ENCODE data around the gene CHRD.

The CHRD gene

DNA sequence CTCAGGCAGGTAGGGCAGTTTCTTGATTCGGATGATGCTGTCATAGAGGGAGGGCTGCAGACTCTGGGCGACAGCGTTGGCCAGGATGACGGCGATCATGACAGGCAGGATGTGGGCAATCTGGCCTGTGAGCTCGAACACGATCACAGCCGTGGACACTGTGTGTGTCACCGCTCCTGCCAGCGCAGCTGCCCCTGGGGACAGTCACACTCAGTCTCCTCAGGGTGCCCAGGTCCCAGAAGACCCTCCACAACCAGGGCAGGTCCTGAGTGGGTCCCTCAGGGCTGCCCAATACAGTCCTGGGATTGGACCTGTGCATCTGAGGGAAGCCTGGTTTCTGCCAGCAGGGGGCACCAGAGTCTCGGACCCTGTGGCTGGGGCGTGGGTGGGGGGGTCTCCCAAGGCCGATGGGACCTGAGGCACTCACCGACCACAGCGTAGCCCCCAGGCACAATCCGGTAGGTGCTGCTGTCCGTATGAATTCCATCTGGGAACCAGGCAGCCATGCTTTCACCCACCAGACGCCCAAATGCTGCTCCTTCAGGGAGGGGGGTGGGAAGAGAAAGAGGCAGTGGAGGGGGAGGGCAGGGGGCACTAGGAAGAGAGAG is 25.6 kb upstream of the CHRD start:
- TF ChIP-seq, protein P1, sequence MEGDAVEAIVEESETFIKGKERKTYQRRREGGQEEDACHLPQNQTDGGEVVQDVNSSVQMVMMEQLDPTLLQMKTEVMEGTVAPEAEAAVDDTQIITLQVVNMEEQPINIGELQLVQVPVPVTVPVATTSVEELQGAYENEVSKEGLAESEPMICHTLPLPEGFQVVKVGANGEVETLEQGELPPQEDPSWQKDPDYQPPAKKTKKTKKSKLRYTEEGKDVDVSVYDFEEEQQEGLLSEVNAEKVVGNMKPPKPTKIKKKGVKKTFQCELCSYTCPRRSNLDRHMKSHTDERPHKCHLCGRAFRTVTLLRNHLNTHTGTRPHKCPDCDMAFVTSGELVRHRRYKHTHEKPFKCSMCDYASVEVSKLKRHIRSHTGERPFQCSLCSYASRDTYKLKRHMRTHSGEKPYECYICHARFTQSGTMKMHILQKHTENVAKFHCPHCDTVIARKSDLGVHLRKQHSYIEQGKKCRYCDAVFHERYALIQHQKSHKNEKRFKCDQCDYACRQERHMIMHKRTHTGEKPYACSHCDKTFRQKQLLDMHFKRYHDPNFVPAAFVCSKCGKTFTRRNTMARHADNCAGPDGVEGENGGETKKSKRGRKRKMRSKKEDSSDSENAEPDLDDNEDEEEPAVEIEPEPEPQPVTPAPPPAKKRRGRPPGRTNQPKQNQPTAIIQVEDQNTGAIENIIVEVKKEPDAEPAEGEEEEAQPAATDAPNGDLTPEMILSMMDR (IDR thresholded peaks at IDR 0.05; ENCODE audit: low read depth, low read length) = peak; percentile 79
- Histone ChIP-seq H3K27me3 (no peaks in the 10 kb centered on the region), H3K4me3 (ENCODE audit: low read depth, low read length) (no peak overlapping the region), H3K4me1 (no peaks in the 10 kb centered on the region), H3K36me3 (no peaks in the 10 kb centered on the region), H3K9me3 (no peaks in the 10 kb centered on the region)
- DNase-seq = peak; percentile 82

DNA sequence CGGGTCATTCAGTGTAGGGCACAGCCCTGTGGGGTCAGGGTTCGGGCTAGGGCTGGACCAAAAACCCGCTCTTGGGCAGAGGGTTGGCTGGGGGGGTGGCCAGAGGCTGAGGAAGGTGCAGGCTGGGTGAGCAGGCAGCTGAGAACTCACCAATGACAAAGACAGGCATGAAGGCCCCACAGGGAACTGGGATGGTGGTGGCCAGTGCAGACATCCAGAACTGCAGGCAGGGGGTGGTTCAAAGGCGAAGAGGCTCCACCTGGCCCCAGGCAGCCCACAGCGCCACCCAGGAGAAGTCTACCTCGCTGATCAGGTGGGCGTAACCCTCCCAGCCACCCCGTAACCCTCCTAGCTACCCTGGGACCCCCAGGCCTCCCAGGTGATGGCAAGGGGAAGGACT is 25.1 kb upstream of the CHRD start:
- no peaks in the 10 kb centered on the region for H3K9me3 ChIP-seq
- no peaks in the 10 kb centered on the region for H3K27me3 ChIP-seq
- no peak overlapping the region for H3K4me3 ChIP-seq (ENCODE audit: low read depth, low read length)
- no peak for DNase-seq
- TF ChIP-seq, protein P1 (IDR thresholded peaks at IDR 0.05; ENCODE audit: low read depth, low read length) = no peak
- H3K4me1 ChIP-seq = no peaks in the 10 kb centered on the region
- no peaks in the 10 kb centered on the region for H3K36me3 ChIP-seq

DNA sequence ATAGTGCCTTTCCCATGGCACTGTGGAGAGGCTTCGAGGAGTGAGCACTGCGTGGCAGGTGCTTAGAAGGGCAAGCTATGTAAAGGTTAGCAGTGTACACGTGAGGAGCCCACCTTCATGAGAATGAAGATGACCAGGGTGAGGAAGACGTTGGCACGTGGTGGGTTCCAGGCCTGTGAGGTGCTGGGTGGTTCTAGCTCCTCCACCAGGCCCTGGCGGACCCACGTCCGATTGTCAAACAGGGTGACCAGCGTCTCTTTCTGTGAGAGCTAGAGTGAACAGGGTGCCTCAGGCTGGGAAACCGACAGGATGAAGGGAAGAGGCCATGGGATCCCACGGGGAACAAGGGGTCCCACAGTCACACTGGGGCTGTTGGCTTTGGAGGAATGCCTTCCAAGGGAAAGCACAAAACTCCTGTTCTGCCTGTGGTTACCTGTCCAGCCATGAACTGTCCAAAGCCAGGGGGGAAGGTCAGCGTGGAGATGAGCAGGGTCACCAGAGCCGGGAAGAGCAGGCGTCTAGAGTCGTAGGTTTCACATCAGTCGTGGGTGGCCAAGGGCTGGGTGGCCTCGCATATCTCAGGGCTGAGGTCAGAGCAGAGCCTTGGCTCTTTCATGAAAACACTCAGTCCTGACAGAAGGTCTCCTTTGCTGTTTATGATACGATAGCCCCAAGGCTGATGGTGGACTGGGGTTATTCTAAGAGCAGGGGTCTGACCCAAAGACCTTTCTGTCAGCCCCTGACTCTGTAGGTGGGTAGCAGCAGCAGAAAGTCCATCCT is 24.4 kb upstream of the CHRD start:
- DNase-seq = no peak
- TF ChIP-seq, protein P1 (IDR thresholded peaks at IDR 0.05; ENCODE audit: low read depth, low read length) = no peak
- Histone ChIP-seq H3K4me3 (ENCODE audit: low read depth, low read length) (no peak overlapping the region), H3K27me3 (no peaks in the 10 kb centered on the region), H3K9me3 (no peaks in the 10 kb centered on the region), H3K4me1 (no peaks in the 10 kb centered on the region), H3K36me3 (no peaks in the 10 kb centered on the region)

DNA sequence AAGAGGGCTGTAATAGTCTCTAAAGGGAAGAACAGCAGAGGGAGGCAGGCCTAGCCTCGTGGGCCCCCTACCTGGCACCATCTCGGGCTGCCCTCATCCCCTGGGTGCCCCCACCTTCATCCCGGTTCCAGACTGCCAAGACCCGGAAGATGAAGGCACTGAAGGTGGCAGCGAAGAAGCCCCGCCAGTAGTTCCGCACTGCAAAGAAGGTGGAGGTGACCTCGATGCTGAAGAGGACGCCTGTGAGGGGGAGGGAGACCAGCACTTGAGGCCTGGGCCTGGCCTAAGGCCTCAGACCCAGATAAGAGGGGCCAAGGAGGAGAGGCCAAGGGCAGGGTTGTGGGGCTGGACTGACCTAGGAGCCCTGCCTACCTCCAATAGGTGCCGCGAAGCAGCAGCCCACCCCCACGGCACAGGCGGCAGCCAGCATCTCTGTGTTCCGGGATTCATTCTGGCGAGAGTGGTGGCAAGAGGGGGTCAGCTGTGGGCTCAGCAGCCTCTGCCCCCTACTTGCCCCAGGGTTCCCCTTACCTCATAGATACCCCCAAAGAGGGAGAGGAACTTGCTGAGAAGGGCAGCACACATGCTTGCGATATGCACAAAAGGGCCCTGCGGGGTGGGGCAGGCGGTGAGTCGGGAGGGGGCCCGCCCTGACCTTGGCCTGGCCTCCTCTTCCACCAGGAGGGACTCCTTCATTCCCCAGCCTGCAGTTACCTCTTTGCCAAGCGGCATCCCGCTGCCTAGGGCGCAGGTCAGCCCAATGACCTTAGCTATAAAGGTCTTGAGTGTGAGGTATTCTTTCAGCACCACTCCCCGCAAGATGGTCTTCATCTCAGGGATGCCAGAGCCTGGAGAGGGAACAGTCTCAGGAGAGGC is 22.4 kb upstream of the CHRD start:
- TF ChIP-seq, protein P1 (IDR thresholded peaks at IDR 0.05; ENCODE audit: low read depth, low read length) = no peak
- H3K9me3 ChIP-seq = no peaks in the 10 kb centered on the region
- no peaks in the 10 kb centered on the region for H3K36me3 ChIP-seq
- no peaks in the 10 kb centered on the region for H3K4me1 ChIP-seq
- H3K4me3 ChIP-seq (ENCODE audit: low read depth, low read length) = no peak overlapping the region
- no peak for DNase-seq
- no peaks in the 10 kb centered on the region for H3K27me3 ChIP-seq

DNA sequence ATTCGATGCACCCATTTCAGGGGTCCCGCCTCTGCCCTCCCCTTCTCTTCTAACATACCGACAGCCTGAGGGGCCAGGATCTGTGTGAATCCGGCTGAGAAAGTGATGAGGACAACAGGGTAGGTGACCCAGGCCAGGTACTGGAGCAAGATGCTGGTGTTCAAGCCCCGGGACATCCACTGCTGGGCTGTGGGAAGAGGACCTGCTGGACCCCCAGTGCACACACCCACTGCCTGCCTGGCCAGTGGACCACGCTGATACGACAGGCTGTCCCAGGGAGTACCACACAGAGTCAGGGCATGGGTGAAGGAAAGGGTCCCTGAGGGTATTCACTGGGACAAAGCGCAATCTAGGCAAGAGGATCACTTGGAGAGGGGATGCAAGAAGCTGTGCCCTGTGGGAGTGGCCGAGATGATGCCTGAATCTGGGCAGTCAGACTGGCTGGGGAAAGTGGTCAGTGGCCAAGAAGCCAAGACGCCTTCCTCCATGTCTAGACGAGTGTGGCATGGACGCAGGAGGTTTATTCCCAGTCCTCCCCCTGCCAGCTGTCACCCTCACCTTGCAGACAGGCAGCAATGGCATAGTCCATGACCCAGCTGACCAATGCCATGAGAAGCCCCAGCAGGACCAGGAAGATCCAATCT is 21.6 kb upstream of the CHRD start:
- Histone ChIP-seq H3K9me3 (no peaks in the 10 kb centered on the region), H3K27me3 (no peaks in the 10 kb centered on the region), H3K4me1 (no peaks in the 10 kb centered on the region), H3K4me3 (ENCODE audit: low read depth, low read length) (no peak overlapping the region), H3K36me3 (no peaks in the 10 kb centered on the region)
- TF ChIP-seq, protein P1 (IDR thresholded peaks at IDR 0.05; ENCODE audit: low read depth, low read length) = no peak
- DNase-seq = no peak
